OCI-LY3 (cell line): Measurements from ENCODE around the gene EEF2.

Source experiments
- H2AFZ ChIP-seq: fragments of 200-600, 300-600 bp; shearing (Covaris generic); 2 replicates; pipeline ENCODE4 v1.6.0; 2014; ENCODE audit warnings: antibody characterized with exemption, low read depth, low read length
- H3K27ac ChIP-seq: fragments of 200-600, 300-600 bp; sonication (generic); 2 replicates; pipeline ENCODE4 v1.5.1; 2014; ENCODE audit warnings: mild to moderate bottlenecking, low read length, moderate library complexity, mixed read lengths
- H3K27me3 ChIP-seq: fragments of 200-600, 300-600 bp; sonication (generic); 2 replicates; pipeline ENCODE4 v1.6.1; 2014; ENCODE audit warnings: low read depth, low read length, mixed read lengths
- H3K36me3 ChIP-seq: fragments of 200-600, 300-600 bp; sonication (generic); replicated peaks from 2 replicates; pipeline ENCODE3; 2014; ENCODE audit warnings: low read depth, low read length, mixed read lengths
- H3K4me1 ChIP-seq: fragments of 300-600, 200-600 bp; sonication (generic); 2 replicates; pipeline ENCODE4 v1.6.1; 2014; ENCODE audit warnings: low read length, mixed read lengths
- H3K4me2 ChIP-seq: fragments of 200-600, 300-600 bp; sonication (generic); 2 replicates; pipeline ENCODE4 v1.6.1; 2014; ENCODE audit warnings: low read length, mixed read lengths
- H3K4me3 ChIP-seq: fragments of 300-600, 200-600 bp; sonication (generic); 2 replicates; pipeline ENCODE4 v1.5.1; 2014; ENCODE audit warnings: antibody characterized with exemption, mild to moderate bottlenecking, low read length, moderate library complexity
- H3K79me2 ChIP-seq: fragments of 300-600, 200-600 bp; shearing (Covaris generic); 2 replicates; pipeline ENCODE4 v1.6.1; 2014; ENCODE audit warnings: mild to moderate bottlenecking, low read length, mixed read lengths
- H3K9ac ChIP-seq: fragments of 300-600, 200-600 bp; shearing (Covaris generic); 2 replicates; pipeline ENCODE4 v1.6.0; 2014; ENCODE audit warnings: mild to moderate bottlenecking, low read length, moderate library complexity
- H3K9me3 ChIP-seq: fragments of 200-600, 300-600 bp; shearing (Covaris generic); 2 replicates; pipeline ENCODE4 v1.6.1; 2014; ENCODE audit warnings: low read length, mixed read lengths; ENCODE audit not compliant: insufficient read depth
- H4K20me1 ChIP-seq: fragments of 200-600, 300-600 bp; sonication (generic); 2 replicates; pipeline ENCODE4 v1.6.1; 2016; ENCODE audit warnings: low read length, mixed read lengths; ENCODE audit not compliant: insufficient read depth
- EZH2phosphoT487 ChIP-seq: fragments of 200-600 bp; shearing (Covaris generic); IDR thresholded peaks from 2 replicates; pipeline ENCODE4 v1.6.1; 2018; ENCODE audit warnings: antibody characterized with exemption, mixed run types, low read depth
- TF ChIP-seq, protein P1 (sequence below): fragments of 200-600, 300-600 bp; sonication (generic); IDR thresholded peaks from 2 replicates; pipeline ENCODE4 v1.5.1; 2014; ENCODE audit warnings: antibody characterized with exemption, low read length, low read depth

The EEF2 gene

DNA sequence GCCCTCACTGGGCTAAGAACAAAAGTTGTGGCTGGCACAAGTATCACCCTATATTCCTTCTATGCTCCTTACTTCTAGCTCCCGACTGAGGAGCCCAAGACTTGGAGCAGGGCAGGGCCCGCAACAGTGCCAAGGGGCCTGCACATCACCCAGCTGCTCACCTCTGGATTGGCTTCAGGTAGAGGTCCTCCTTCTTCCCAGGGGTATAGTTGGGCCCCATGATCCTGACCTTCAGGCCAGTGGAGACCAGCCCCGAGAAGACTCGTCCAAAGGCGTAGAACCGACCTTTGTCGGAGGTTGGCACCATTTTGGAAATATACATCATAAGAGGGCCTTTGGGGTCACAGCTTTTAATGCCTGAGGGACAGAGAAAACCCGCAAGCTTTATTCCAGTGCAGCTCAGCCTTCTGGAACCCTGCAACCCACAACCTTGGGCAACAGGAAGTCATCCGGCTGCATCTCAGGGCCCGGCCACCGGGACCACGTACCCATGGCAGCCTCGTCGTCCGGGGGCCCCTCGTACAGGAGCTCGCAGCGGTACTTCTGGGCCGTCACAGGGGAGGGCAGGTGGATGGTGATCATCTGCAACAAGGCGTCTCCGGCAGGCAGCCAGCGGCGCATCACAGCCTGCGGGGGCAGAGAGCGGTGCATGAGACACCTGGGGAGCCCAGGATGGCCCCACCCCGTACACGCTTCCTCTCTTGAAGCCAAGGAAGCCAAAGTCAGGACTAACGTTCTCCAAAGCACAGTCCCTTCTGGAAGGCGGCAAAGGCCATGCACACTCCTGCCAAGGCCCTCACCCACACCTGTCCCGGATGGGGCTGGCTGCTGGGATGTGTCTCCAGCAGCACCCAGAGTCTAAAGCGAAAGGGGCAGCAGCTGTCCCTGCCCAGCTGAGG is 4.7 kb downstream of the EEF2 start:
- H3K4me3 ChIP-seq, result no peak overlapping the region

DNA sequence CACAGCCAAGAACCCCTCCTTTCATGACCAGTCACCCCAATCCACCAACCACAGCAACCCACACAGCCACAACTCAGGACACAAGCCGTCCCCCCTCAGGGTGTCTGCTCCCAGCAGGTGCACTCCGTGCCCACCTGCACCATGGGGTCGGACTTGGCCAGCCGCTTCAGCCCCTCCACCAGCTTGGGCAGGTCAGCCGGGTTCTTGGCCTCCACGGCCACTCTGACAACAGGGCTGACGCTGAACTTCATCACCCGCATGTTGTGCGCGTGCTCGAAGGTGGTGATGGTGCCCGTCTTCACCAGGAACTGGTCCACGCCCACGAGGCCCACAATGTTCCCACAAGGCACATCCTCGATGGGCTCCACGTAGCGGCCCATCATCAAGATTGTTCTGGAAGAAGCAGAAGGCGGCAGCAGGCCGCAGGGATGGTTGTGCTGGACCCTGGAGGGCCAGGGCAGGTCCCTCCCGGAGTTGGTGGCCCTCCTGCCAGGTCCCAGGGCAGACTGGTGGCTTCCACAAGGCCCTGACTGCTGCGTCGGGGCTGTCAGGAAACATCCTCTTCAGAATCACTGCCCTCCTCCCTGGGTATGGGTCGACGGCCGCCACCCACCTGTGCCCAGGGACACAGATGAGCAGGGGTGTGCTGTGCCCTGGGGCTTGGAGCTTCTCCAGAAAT is 5.5 kb downstream of the EEF2 start:
- no peak overlapping the region for H2AFZ ChIP-seq
- H3K4me2 ChIP-seq, result no peak overlapping the region
- peaks cover 97% of the 10 kb centered on the region for H4K20me1 ChIP-seq
- no peak overlapping the region for H3K27ac ChIP-seq
- no peaks in the 10 kb centered on the region for H3K27me3 ChIP-seq
- H3K4me1 ChIP-seq, result peaks cover 9% of the 10 kb centered on the region
- H3K9me3 ChIP-seq, result no peaks in the 10 kb centered on the region
- no peak overlapping the region for H3K9ac ChIP-seq
- TF ChIP-seq, protein P1, sequence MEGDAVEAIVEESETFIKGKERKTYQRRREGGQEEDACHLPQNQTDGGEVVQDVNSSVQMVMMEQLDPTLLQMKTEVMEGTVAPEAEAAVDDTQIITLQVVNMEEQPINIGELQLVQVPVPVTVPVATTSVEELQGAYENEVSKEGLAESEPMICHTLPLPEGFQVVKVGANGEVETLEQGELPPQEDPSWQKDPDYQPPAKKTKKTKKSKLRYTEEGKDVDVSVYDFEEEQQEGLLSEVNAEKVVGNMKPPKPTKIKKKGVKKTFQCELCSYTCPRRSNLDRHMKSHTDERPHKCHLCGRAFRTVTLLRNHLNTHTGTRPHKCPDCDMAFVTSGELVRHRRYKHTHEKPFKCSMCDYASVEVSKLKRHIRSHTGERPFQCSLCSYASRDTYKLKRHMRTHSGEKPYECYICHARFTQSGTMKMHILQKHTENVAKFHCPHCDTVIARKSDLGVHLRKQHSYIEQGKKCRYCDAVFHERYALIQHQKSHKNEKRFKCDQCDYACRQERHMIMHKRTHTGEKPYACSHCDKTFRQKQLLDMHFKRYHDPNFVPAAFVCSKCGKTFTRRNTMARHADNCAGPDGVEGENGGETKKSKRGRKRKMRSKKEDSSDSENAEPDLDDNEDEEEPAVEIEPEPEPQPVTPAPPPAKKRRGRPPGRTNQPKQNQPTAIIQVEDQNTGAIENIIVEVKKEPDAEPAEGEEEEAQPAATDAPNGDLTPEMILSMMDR, result no peak
- TF ChIP-seq EZH2phosphoT487, result no peak
- no peak overlapping the region for H3K4me3 ChIP-seq
- peaks cover 86% of the 10 kb centered on the region for H3K79me2 ChIP-seq
- peaks cover 95% of the 10 kb centered on the region for H3K36me3 ChIP-seq

More for the DNA sequence above, 4.7 kb downstream of the EEF2 start:
- Histone ChIP-seq H3K36me3 (peaks cover 91% of the 10 kb centered on the region), H3K9me3 (no peaks in the 10 kb centered on the region), H3K4me1 (peaks cover 9% of the 10 kb centered on the region), H3K27ac (no peak overlapping the region), H4K20me1 (peaks cover 93% of the 10 kb centered on the region), H3K4me2 (no peak overlapping the region), H3K79me2 (peaks cover 91% of the 10 kb centered on the region), H2AFZ (no peak overlapping the region), H3K9ac (no peak overlapping the region), H3K27me3 (no peaks in the 10 kb centered on the region)
- TF ChIP-seq, protein P1, result no peak
- no peak for TF ChIP-seq EZH2phosphoT487

DNA sequence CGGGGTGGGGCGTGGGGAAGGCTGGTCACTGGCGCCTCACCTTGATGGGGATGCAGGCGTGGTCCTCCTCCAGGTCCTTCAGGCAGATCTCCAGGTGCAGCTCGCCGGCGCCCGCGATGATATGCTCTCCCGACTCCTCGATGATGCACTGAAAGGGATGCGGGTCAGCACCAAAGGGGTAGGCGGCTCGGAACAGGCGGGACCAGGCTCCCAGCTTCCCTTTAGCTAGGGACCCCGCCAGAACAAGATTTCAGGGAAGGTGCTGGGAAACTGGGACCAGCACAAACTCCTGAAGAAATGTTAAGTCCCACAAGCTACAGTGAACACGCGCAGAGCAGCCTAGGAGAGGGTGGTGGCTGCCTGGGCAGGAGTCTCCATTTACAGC is 6.0 kb downstream of the EEF2 start:
- no peak for TF ChIP-seq EZH2phosphoT487
- TF ChIP-seq, protein P1, result no peak
- H3K4me1 ChIP-seq, result peaks cover 9% of the 10 kb centered on the region
- H2AFZ ChIP-seq, result no peak overlapping the region
- no peak overlapping the region for H3K4me2 ChIP-seq
- no peak overlapping the region for H3K4me3 ChIP-seq
- H4K20me1 ChIP-seq, result peaks cover 91% of the 10 kb centered on the region
- H3K79me2 ChIP-seq, result peaks cover 80% of the 10 kb centered on the region
- no peaks in the 10 kb centered on the region for H3K9me3 ChIP-seq
- peaks cover 90% of the 10 kb centered on the region for H3K36me3 ChIP-seq
- H3K27ac ChIP-seq, result no peak overlapping the region
- H3K9ac ChIP-seq, result no peak overlapping the region
- H3K27me3 ChIP-seq, result no peaks in the 10 kb centered on the region

DNA sequence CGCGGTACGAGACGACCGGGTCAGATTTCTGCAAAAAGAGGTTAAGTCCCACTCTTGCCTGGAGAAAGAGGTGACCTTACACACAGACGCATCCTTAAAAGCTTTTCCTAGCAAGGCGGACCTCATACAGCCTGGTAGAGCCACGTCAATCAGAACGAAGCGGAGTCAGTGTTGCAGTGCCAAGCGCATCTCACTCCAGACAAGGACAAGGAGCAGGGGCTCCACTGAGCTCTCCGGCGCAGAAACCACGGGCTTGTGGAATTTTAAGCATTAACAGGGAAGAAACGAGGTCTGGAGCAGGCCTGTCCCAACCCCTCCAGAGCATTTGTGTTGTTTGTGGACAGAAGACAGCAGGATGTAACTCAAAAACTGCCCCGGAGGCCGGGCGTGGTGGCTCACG is 7.1 kb downstream of the EEF2 start:
- Histone ChIP-seq H3K4me3 (no peak overlapping the region), H3K4me2 (no peak overlapping the region), H3K79me2 (peaks cover 69% of the 10 kb centered on the region), H3K27me3 (no peaks in the 10 kb centered on the region), H3K9me3 (no peaks in the 10 kb centered on the region), H3K4me1 (no peaks in the 10 kb centered on the region), H3K36me3 (peaks cover 78% of the 10 kb centered on the region), H4K20me1 (peaks cover 80% of the 10 kb centered on the region), H3K9ac (no peak overlapping the region), H3K27ac (no peak overlapping the region), H2AFZ (no peak overlapping the region)
- TF ChIP-seq EZH2phosphoT487, result no peak
- TF ChIP-seq, protein P1, result no peak
